22Rv1 (cell line): ENCODE measurements around the gene PDE2A.

Source experiments
- ZFX ChIP-seq: fragments of 450-650 bp; IDR thresholded peaks from 2 replicates; pipeline ENCODE4 v1.6.1; 2017; ENCODE audit warnings: antibody characterized with exemption, borderline replicate concordance
- TF ChIP-seq, protein P1 (sequence below): fragments of 450-650 bp; IDR thresholded peaks from 2 replicates; pipeline ENCODE4 v1.5.1; 2017; ENCODE audit warnings: mild to moderate bottlenecking

DNA sequence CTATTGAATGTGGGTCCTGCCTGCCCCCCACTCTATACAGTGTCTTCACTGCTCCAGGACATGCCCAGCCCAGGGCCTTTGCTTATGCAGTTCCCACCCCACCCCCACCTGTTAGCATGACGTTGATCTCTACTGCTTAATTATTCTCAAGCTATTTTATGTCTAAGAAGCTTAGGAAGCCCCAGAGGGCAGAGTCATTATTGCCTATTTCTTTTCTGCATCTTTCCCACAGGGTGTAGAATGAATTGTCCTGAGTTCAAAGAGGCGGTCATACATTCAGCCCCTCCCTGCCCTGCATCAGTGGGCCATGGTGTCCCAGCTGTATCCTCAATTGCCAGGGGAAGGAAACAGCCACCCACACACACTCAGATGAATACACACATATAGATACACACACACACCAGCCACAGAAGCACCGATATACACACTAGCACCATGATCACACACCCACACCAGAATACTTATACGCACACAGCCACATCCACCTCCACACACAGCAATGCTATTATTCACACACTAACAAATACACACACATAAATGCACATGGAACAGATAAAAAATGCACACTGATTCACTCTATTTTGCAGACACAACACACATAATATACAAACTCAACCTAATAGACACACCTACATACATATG, 1.5 kb downstream of the PDE2A start:
- TF ChIP-seq, protein P1, sequence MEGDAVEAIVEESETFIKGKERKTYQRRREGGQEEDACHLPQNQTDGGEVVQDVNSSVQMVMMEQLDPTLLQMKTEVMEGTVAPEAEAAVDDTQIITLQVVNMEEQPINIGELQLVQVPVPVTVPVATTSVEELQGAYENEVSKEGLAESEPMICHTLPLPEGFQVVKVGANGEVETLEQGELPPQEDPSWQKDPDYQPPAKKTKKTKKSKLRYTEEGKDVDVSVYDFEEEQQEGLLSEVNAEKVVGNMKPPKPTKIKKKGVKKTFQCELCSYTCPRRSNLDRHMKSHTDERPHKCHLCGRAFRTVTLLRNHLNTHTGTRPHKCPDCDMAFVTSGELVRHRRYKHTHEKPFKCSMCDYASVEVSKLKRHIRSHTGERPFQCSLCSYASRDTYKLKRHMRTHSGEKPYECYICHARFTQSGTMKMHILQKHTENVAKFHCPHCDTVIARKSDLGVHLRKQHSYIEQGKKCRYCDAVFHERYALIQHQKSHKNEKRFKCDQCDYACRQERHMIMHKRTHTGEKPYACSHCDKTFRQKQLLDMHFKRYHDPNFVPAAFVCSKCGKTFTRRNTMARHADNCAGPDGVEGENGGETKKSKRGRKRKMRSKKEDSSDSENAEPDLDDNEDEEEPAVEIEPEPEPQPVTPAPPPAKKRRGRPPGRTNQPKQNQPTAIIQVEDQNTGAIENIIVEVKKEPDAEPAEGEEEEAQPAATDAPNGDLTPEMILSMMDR, result no peak
- no peak for TF ChIP-seq ZFX
